OCI-LY3 (cell line): ENCODE results near the gene MPRIP.

Experiments used
- EZH2phosphoT487 ChIP-seq: fragments of 200-600 bp; shearing (Covaris generic); IDR thresholded peaks from 2 replicates; pipeline ENCODE4 v1.6.1; 2018; ENCODE audit warnings: antibody characterized with exemption, mixed run types, low read depth
- TF ChIP-seq, protein P1 (sequence below): fragments of 200-600, 300-600 bp; sonication (generic); IDR thresholded peaks from 2 replicates; pipeline ENCODE4 v1.5.1; 2014; ENCODE audit warnings: antibody characterized with exemption, low read length, low read depth

GRCh38 chr17:17235212-17236174 lies 193.2 kb downstream of the MPRIP start:
- TF ChIP-seq, protein P1, sequence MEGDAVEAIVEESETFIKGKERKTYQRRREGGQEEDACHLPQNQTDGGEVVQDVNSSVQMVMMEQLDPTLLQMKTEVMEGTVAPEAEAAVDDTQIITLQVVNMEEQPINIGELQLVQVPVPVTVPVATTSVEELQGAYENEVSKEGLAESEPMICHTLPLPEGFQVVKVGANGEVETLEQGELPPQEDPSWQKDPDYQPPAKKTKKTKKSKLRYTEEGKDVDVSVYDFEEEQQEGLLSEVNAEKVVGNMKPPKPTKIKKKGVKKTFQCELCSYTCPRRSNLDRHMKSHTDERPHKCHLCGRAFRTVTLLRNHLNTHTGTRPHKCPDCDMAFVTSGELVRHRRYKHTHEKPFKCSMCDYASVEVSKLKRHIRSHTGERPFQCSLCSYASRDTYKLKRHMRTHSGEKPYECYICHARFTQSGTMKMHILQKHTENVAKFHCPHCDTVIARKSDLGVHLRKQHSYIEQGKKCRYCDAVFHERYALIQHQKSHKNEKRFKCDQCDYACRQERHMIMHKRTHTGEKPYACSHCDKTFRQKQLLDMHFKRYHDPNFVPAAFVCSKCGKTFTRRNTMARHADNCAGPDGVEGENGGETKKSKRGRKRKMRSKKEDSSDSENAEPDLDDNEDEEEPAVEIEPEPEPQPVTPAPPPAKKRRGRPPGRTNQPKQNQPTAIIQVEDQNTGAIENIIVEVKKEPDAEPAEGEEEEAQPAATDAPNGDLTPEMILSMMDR: no peak
- no peak for TF ChIP-seq EZH2phosphoT487
